GM13977 (cell line): ENCODE results near the gene JSRP1.
A peak's percentile ranks its signal among the peaks of the same experiment; 100 is the strongest.

Experiments used
- DNase-seq: peaks from one replicate; pipeline ENCODE4 v3.0.0; 2012; ENCODE audit warnings: low spot score
- CTCF ChIP-seq: IDR thresholded peaks from 2 replicates; pipeline ENCODE4 v1.5.1; 2012; ENCODE audit warnings: mild to moderate bottlenecking, control low read depth; ENCODE audit not compliant: insufficient read depth; ENCODE audit errors: extremely low read depth, missing control alignments
- in situ Hi-C: fragments of 300-500 bp; cut with MboI; formaldehyde crosslinking; loops from one replicate; pipeline ENCODE4 v1.12.0; 2022; ENCODE audit warnings: low sequenced_read_pairs, low pct_unique_long_range_greater_than_20kb, mixed read lengths, inconsistent platforms; ENCODE audit not compliant: unreplicated experiment

The JSRP1 gene

GRCh38 chr19:2237869-2238153 is 18.4 kb downstream of the JSRP1 start:
- no peak for TF ChIP-seq CTCF
- no peak for DNase-seq
- in situ Hi-C loops: no loop called here

GRCh38 chr19:2237051-2237868 is 19.0 kb downstream of the JSRP1 start:
- in situ Hi-C loops: no loop called here
- no peak for DNase-seq
- no peak for TF ChIP-seq CTCF

GRCh38 chr19:2236314-2237050 is 19.7 kb downstream of the JSRP1 start, which contains the start of the genes PLEKHJ1 and SF3A2:
Gene PLEKHJ1, minus strand, starts transcription at chr19:2236329. Its CDS starts 81 bp downstream, at chr19:2236248.
Gene SF3A2, plus strand, starts transcription at chr19:2236824. Its CDS starts 6,595 bp downstream, at chr19:2243419.
- peak; percentile 100 for TF ChIP-seq CTCF
- in situ Hi-C loops: no loop called here

GRCh38 chr19:2236064-2236313 is 20.2 kb downstream of the JSRP1 start:
- in situ Hi-C loops: no loop called here
- no peak for DNase-seq
- no peak for TF ChIP-seq CTCF

More at GRCh38 chr19:2236314-2237050, 19.7 kb downstream of the JSRP1 start, which contains the start of the genes PLEKHJ1 and SF3A2:
- peak; percentile 100 for DNase-seq

- no peak for TF ChIP-seq CTCF
- no peak for DNase-seq
Measured at GRCh38 chr19:2235381-2236063, 20.7 kb downstream of the JSRP1 start.

GRCh38 chr19:2234996-2235380 is 21.2 kb downstream of the JSRP1 start:
- in situ Hi-C loops: no loop called here
- no peak for DNase-seq
- TF ChIP-seq CTCF: no peak

More at GRCh38 chr19:2235381-2236063, 20.7 kb downstream of the JSRP1 start:
- in situ Hi-C loops: no loop called here
